Hematopoietic multipotent progenitor cell treated with erythropoietin and hydrocortisone succinate and interleukin-3 and kit ligand, for 4 days (in vitro differentiated cells): Measurements from ENCODE around the gene MTHFD2L.
"Not testable (repeated sequence)": the region's sequence is repeated elsewhere in the genome, so short reads cannot be mapped to it uniquely, and the experiment has no call there.

Source experiments
- DNase-seq: peaks from one replicate; pipeline ENCODE4 v3.0.0-alpha.2; 2015

MTHFD2L gene

DNA sequence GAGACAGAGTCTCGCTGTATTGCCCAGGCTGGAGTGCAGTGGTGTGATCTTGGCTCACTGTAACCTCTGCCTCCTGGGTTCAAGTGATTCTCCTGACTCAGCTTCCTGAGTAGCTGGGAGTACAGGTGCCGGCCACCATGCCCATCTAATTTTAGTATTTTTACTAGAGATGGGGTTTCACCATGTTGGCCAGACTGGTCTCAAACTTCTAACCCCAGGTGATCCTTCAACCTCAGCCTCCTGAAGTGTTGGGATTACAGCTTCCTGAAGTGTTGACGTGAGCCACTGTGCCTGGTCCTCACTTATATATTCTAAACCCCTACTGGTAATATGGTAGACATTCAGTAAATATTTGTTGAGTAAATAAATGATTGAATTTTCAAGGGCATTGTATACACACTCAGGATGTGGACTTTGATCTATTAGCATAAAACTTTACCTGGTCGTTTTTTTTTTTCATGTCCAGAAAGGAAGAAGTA, 33.0 kb downstream of the MTHFD2L start:
- DNase-seq: no peak

DNA sequence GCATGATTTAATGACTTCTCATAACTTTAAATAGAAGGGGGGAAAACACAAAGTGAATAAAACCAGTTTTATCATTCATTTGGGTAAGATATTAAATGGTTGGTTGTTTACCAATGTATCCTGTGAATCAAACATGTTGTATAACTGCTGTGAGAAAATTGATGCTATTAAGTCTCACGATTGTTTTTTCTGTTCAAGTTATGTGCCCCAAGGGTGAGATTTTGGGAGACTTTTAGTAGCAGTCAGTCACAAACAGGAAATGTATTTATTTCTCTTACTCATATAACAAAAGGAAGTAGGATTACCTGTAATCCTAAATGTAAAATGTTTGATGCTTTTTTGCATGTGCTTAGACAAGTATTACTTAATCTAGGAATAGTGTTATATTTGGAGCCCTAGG, 39.2 kb downstream of the MTHFD2L start:
- no peak for DNase-seq

DNA sequence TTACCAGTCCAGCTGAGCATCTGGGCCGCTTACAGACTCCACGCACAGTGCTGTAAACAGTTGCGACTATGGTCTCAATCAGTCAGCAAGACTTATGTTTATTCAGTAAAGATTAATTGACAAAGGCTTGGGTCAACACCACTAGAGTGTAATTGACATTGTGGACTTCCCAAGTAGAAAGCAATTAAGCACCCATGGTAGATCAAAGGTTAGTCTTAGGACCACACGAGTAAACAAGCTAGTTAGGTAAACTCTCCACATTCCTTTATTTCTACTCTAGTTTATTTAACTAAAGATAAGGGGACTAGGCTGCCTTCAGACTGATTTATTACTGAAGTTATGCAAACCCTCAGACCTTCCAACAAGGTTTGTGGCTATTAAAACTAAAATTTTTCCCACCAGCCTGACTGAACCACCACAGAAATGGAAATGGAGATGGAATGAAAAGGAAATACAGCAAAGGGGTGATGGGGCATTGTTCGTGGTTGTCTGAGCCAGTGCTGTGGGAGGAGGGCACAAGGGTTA, 44.2 kb downstream of the MTHFD2L start:
- no peak for DNase-seq

DNA sequence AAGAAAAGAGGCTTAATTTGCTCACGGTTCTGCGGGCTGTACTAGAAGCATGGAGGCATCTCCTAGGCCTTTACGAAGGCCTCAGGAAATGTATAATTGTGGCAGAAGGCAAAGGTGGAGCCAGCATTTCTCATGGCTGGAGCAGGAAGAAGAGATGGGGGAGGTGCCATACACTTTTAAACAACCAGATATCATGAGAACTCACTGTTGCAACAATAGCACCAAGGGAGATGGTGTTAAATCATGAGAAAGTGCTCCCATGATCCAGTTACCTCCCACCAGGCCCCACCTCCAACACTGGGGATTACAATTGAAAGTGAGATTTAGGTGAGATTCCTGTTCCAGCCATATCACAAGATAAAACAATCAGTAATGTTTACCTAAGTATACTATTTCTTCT, 45.5 kb downstream of the MTHFD2L start:
- no peak for DNase-seq

DNA sequence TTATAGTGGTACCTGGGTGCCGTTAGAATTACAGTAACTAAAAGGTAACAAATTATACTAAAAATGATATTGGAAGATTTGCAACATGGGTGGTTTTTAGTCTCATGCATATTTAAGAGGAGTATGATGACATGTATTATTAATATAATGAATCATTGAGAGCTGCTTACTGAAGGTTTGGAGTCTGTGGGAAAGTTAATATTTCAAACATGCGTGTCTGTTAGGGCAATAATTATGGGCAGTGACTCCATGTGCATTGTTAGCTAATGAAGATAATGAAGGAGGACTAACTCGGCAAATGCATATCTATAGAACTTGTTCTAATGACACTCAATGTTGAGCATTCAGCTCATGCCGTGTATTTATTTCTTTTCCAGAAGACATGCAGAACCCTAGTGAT, 47.1 kb downstream of the MTHFD2L start:
- no peak for DNase-seq

DNA sequence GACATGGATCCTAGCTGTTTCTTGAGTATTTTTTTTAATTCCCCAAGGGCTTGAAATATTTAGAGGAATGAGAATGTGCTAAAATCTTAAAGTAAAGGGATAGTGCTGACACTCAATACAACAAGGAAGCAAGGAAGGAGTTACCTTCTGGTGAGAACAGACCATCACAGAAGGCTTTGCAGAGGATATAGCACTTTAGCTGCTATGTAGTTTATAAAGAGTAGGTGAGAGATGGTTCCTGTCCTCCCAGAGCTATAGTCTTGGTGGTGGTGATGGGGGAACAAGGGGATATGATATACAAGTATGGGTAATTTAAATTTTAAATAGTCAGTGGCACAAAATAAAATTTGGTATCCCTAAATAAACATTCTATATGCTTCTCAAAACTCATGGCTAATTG, 47.6 kb downstream of the MTHFD2L start:
- no peak for DNase-seq

DNA sequence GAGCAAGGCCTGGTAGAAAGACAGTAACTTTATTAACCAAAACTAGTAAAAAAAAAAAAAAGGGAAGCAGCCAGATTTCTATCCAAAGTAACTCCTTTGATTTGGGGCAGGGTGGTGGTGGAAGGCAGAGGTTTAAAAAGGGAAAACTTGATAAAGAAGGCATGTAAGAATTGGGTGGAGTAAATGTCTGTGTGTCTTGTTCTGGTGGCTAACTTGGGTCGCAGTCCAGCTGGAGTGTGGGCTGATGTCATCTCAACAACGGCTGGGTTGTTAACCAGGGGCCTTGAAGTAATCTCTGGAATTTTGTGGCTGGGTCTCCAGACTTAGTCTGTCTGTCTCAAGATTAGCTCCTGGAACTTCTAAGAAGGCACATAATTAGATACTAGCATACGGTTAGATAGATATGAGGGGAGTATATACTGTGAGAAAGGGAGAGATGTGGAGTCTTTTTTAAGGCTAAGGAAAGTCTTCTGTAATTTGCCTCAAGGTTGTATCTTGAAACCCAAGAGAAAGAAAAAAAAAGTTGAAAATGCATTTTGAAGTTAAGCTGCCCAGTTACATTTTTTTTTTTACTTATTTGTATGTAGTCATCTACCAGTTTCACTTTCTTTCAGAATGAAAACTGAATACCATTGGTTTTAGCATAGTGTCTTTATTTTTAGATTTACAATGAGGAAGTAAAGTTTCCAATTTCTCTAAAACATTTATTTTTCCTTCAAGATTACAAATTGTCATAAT, 48.3 kb downstream of the MTHFD2L start:
- DNase-seq: peak; percentile 78

DNA sequence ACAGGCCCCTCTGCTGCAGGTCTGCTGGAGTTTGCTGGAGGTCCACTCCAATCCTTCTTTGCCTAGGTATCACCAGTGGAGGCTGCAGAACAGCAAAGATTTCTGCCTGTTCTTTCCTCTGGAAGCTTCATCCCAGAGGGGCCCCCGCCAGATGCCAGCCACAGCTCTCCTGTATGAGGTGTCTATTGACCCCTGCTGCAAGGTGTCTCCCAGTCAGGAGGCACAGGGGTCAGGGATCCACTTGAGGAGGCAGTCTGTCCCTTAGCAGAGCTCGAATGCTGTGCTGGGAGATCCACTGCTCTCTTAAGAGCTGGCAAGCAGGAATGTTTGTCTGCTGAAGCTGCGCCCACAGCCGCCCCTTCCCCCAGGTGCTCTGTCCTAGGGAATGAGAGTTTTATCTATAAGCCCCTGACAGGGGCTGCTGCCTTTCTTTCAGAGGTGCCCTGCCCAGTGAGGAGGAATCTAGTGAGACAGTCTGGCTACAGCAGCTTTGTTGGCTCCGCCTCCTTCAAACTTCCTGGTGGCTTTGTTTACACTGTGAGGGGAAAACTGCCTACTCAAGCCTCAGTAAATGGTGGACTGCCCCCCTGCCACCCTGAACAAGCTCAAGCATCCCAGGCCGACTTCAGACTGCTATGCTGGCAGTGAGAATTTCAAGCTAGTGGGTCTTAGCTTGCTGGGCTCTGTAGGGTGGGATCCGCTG, 56.7 kb downstream of the MTHFD2L start:
- DNase-seq: not testable (repeated sequence)

DNA sequence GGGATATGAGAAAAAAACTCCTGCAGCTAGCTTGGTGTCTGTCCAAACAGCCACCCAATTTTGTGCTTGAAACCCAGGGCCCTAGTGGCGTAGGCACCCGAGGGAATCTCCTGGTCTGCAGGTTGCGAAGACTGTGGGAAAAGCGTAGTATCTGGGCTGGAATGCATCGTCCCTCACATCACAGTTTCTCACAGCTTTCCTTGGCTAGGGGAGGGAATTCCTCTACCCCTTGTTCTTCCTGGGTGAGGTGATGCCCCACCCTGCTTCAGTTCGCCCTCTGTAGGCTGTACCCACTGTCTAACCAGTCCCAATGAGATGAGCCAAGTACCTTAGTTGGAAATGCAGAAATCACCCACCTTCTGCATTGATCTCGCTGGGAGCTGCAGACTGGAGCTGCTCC, 57.3 kb downstream of the MTHFD2L start:
- not testable (repeated sequence) for DNase-seq

DNA sequence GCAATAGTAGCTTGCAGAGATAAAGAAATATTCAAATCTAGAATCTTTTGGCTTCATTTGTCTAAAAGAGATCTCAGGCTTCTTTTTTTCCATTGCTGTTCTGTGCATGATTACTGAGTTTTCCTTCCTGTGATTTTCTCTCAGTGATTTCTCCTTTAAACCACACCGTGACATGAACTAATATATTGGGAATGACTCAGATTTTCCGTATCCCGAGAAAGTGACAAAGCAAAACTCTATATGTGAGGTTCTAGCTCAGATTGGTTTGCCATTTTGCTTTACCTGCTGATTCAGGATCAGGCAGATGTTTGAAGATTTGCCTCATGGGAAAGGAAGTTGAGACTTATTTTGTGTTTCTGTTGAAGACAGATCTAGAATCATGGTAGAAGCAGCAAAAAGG, 59.4 kb downstream of the MTHFD2L start:
- DNase-seq: no peak

DNA sequence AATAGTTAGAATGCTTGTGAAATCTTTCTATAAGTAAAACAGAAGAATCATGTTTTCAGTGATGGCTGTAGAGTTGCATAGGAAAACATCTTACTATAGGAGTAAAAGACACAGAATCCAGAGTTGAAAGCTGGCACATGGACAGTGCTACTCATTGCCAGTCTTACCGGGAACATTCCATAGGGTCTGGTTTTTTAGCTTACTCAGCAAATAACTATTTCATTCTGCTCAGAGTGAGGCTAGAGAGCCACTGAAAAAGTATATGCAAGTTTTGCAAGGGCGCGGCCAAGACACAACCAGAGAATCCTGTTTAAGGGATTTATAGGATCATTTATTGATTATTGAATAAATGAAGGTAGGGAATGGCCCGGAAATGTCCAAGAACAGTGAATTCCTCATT, 60.3 kb downstream of the MTHFD2L start:
- DNase-seq: no peak

DNA sequence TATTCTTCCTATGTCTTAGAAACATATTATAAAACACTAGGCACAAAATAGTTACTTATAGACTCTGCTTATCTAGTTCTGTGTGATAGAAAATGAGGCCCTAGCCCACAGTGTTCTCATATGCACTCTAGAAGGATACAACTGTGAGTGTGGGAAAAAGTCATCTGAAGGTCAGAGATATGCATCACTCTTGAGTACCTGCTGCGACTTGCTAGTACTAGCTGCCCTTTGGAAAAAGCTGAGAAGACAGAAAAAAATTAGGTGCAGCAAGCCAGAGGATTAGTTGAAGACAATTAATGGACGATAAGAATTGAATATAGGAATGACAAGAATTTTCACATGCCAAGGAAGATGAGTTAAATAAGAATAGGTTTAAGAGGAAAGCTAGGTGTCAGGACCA, 61.3 kb downstream of the MTHFD2L start:
- no peak for DNase-seq

DNA sequence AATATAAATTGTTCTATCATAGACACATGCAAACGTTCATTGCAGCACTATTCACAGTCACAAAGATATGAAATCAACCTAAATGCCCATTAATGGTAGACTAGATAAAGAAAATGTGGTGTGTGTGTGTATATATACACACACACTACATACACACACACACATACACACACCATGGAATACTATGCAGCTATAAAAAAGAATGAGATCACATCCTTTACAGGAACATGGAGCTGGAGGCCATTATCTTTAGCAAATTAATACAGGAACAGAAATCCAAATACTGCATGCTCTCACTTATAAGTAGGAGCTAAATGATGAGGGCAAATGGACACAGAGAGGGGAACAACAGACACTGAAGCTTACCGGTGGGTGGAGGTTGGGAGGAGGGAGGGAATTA, 65.2 kb downstream of the MTHFD2L start:
- no peak for DNase-seq

DNA sequence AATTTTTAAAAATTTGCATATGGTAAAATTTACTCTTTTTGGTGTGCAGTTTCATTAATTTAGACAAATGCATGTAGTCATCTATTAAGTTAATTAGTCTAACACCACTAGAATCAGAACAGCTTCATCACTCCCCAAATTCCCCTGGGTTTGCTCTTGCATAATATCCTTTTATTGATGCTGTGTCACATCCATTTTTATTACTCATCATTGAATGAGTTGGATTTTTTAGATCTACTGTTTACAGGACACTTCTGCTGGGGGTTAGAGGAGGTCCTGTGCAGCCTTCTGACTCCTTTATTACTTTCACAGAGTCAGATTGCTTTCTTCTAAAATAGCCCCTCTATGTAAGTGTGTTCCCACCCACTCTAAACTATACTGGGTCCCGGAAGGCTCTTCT, 65.9 kb downstream of the MTHFD2L start:
- DNase-seq: peak; percentile 24

DNA sequence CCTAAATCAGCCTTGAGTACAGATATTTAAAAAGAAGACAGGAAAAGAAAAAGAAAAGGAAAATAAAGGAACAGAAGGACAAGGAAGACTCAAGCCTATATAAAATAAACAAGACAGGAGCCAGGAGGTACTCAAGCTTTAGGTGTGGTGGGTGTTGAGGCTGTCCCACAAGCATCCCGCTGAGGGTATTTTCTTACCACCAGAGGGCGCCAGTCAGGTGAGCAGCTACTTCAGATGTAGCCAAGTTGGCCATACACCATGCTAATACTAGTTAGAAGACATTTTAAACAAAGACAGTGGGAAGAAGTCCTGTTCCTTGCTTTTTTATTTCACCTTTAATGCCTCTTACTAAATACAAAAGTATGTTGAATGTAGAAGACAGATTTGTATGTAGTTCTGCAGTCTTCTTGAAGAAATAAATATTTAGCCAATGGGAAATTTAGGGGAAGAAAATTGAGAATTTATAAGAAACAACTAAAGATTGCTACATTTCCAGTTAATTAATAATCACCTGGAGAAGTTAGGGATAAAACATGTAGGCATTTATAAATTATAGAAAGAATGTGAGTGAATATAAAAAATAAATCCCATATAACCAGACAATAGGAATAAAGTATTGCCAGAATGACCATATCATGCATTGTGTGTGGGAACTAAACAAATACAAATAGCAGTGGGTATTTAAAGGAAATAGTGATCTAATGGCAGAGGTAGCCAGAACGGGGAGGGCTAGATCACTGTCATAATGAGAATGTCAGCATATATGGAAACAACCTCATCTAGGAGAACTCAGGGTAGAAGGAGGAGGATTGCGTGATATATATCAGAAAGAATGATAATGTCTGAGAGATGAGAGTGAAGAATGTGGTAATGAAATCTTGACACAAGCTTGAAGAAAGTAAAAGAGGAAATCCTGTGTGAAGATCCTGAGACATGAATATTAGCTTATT, 71.0 kb downstream of the MTHFD2L start:
- peak; percentile 93 for DNase-seq

DNA sequence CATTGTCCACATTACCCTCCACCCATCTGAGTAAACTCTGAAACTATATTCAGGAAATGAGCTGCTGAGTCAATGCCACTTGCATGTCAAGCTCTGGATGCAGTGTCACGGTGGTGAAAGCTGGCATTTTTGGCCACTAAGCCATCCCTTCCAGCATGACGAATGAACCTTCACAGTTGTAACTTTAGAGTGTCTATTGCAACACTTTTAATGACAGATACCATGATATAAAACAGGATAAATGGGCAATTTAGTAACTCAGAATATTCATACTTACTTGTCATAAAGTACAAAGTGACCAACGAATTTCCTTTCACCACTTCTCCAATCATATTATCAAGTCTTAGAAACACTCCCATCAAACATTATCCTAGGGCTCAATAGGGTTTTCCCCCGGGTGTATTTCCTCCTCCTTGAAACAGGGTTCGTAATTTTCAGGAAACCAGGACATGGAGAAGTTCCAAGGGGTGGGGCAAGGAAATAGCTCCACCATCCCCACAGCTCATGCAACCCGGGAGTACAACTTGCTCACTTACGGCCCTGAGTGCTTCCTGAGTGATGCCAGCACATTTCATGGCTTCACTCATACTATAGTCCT, 73.1 kb downstream of the MTHFD2L start:
- peak; percentile 94 for DNase-seq

DNA sequence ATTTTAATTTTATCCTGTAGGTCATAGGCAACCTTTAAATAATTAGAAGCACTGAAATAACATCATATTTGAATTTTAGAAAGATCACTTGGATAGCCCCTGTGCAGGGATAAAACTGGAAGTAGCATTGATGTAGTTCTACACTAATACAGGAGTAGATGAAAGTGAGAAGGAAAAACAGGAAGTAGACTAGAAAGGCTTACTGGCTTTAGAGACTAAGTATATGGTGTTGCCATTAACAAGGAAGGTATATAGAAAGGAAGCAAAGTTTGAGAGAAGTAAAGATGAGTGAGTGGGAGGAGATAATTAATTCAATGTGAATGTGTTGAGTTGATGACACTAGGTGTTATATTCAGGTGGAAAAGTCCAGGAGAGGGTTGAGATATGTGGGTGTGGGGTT, 77.2 kb downstream of the MTHFD2L start:
- peak; percentile 49 for DNase-seq

DNA sequence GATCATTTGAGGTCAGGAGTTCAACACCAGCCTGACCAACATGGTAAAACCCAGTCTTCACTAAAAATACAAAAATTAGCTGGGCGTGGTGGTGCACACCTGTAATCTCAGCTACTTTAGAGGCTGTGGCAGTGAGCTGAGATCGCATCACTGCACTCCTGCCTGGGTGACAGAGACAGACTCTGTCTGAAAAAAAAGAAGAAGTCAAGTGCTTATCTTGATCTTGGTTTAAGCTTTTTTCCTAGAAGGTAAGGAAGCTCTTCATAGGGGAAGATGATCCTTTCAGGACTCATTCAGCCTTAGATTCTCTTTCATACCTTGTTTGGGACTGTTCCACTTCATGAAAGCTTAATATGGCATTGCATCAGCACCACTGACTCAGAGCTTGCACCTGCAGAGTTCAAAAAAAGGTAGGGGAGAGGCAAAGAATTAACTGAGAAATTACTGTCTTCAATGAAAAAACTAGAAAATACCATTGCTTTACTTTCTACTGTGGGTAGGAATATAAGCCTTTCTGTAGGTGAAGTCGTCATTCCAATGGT, 79.6 kb downstream of the MTHFD2L start:
- DNase-seq: peak; percentile 49

DNA sequence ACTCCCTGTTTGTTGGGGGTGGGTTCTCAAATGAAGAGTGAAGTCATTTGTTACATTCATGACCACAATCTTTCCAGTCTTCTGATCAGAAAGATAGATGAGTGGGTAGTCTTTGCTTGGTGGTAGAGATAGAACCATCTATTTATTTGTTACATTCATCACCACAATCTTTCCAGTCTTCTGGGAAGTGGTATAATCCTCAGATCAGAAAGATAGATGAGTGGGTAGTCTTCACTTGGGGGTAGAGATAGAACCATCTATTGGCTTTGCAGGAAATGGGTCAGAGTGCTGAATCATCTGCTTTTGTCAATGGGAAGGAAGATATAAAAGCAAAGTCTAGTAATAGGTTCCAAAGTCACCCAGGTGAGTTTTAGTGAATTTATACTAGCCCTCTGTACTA, 86.1 kb downstream of the MTHFD2L start:
- DNase-seq: peak; percentile 43

DNA sequence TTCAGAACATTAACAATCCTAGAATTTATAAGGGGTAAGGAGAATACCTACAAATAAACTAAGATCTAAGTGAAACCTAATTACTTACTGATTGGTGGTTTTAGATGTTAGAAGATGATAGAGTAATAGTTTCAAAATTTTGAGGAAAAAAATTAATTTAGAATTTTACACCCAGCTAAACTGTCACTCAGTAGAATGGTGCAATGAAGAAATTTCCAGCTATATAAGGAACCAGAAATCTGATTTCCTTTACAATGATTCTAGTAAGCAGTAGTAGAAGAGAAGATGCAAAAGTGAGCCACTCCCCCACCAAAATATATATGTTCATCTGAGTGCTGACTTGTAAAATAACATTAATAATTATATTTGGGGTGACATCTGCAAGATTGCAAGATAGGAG, 95.0 kb downstream of the MTHFD2L start:
- DNase-seq: no peak

DNA sequence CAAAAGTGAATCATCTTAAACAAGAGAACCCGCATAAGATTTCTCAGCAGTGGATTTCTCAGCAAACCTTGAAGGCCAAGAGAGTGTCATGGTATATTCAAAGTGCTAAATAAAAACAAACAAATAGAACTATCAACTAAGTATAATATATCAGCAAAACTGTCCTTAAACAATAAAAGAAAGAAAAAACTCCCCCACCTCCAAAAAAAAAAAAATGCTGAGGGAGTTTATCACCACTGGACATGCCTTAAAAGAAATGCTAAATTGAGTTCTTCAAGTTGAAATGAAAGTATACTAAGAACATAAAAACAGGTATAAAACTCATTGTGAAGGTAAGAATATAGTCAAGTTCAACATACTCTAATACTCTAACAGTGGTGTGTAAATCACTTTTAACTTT, 96.5 kb downstream of the MTHFD2L start:
- DNase-seq: no peak

DNA sequence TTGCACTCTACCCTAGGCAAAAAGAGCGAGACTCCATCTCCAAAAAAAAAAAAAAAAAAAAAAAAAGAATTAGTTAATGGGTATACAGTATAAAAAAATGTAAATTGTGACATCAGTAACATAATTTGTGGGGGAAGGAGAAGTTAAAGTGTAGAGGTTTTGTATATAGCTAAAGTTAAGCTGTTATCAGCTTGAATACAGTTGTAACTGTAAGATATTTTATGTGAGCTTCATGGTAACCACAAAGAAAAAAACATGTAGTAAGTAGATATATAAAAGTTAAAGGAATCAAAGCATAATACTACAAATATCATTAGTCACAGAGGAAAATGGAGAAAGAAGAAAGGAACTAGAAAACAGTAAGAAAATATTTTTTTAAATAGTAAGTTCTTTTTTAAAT, 97.2 kb downstream of the MTHFD2L start:
- peak; percentile 83 for DNase-seq
